HG02571 (cell line): ENCODE data around the gene TMEM69.
"Not testable (repeated sequence)": the region's sequence is repeated elsewhere in the genome, so short reads cannot be mapped to it uniquely, and the experiment has no call there.

Source experiments
- ATAC-seq: cut with Tn5 transposase; IDR thresholded peaks from one replicate; pipeline ENCODE4 v1.9.1; 2021; ENCODE audit warnings: mild to moderate bottlenecking, moderate library complexity; ENCODE audit not compliant: unreplicated experiment

TMEM69 gene

GRCh38 chr1:45677751-45678245 is 10.2 kb upstream of the TMEM69 start:
- ATAC-seq, result no peak

GRCh38 chr1:45678489-45678888 is 9.5 kb upstream of the TMEM69 start:
- ATAC-seq, result no peak

DNA sequence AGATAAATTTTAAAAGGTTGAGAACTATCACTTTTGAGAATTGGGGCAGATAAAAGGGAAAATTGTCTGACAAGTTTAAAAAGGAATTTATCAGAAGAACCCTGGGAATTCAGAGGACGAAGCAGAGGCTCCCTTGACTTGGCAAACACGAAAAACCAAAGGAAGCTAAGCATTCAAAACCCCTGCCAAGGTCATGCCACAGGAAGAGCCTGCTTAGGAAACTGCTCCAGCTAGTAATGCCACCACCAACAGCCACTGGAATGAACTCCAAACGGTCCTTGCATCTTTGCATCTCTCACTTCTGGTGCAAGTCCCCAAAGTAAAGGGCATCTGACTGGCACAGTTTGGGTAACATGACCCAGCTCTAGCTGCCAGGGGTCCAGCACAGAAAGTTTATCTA is 8.9 kb upstream of the TMEM69 start:
- ATAC-seq, result no peak

GRCh38 chr1:45682942-45683341 is 5.0 kb upstream of the TMEM69 start:
- ATAC-seq, result no peak

DNA sequence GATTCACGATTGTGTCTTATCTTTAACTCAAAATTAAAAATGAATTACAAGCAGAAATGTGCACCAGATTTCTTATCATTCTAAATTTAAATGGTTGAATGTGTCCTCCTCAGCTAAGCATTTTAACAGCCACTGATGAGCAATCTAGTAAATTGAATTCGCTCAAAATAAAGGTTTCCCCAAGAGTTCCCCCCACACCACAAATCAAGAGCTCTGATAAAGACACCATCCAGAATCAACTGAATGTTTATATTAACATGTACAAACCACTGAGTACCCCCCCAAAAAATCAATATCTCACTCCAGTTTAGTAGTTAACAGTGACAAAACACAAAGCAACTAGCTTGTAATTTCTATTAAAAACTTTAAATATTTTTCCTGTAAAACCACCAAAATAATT is 3.6 kb upstream of the TMEM69 start:
- no peak for ATAC-seq

GRCh38 chr1:45685308-45686014 is 2.5 kb upstream of the TMEM69 start:
- ATAC-seq, result no peak

GRCh38 chr1:45686015-45686287 is 2.0 kb upstream of the TMEM69 start:
- peak; percentile 16 for ATAC-seq

- peak; percentile 56 for ATAC-seq
These were observed 1.5 kb upstream of the TMEM69 start, which contains the start of gene GPBP1L1 for GRCh38 chr1:45686288-45687013. Gene GPBP1L1, minus strand, starts transcription at chr1:45686533. Its CDS starts 27,446 bp downstream, at chr1:45659087.

DNA sequence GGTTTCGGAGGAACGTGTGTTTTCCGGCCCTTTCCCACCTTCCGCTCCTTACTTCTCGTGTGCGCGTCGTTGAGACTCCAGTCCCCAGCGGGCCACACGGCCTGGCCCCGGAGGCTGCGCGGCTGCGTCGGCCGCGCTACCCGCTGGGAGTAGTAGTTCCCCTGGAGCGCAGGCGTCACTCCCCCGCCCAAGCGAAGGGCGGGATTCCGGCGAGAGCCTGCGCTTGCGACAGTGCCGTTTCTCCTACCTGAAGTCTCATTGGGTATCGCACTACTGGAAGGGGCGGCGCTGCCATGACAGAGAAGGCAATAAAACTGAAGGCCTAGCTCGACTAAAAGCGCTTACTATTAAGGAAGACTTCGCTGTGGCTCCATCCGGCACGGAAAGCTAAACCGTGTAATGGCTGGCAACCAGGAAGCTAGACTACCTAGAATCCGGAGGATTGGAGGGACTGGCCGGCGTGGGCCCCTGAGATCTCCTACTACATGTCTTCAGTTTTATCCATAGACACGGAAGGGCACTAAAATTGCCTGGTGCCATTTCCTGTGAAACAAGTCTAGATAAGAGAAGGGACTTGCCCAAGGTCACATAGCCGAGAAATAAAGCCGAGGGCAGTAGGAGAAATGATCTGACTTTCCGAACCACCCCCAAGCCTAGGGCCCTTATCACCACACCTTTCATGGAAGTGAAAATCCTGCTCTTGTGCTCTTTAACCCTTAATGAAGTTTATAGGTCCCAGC is 797 bp upstream of the TMEM69 start:
- peak; percentile 73 for ATAC-seq

GRCh38 chr1:45693811-45694210 is 5.8 kb downstream of the TMEM69 start:
- not testable (repeated sequence) for ATAC-seq

- ATAC-seq, result no peak
These were observed 6.8 kb downstream of the TMEM69 start for GRCh38 chr1:45694823-45695222.

GRCh38 chr1:45704637-45705036 is 16.7 kb downstream of the TMEM69 start:
- no peak for ATAC-seq

- no peak for ATAC-seq
These were observed 25.7 kb downstream of the TMEM69 start for GRCh38 chr1:45713711-45714110.

DNA sequence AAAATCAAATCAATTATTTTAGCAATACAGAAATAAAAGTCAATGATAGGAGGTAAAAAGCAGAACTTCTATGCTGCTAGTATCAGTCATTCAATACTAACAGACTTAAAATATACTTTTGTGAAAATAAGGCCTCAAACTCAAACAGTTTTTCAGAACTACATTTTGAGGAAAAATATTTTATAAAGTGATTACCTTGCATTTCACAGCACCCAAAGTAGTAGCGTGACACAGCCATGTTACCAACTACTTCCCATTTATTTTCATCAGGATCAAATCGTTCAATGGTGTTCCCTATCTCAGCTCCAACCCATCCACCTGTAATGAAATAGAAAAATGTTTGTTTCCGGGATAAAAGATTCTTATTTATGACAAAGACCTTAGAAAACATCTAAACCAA is 28.7 kb downstream of the TMEM69 start:
- no peak for ATAC-seq

GRCh38 chr1:45717386-45717785 is 29.4 kb downstream of the TMEM69 start:
- ATAC-seq, result not testable (repeated sequence)

- ATAC-seq, result no peak
These were observed 30.3 kb downstream of the TMEM69 start for GRCh38 chr1:45718289-45718688.

GRCh38 chr1:45721207-45721606 is 33.2 kb downstream of the TMEM69 start:
- no peak for ATAC-seq

GRCh38 chr1:45722809-45723208 is 34.8 kb downstream of the TMEM69 start:
- no peak for ATAC-seq

GRCh38 chr1:45723248-45723930 is 35.4 kb downstream of the TMEM69 start:
- ATAC-seq, result no peak

DNA sequence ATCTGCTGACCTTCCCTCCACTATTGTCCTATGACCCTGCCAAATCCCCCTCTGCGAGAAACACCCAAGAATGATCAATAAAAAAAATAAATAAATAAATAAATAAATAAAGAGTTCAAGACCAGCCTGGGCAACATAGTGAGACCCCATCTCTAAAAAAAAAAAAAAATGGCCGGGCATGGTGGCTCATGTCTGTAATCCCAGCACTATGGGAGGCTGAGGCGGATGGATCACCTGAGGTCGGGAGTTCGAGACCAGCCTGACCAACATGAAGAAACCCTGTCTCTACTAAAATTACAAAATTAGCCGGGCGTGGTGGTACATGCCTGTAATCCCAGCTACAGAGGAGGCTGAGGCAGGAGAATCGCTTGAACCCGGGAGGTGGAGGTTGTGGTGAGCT is 38.0 kb downstream of the TMEM69 start:
- not testable (repeated sequence) for ATAC-seq
